ENCODE measurements around the gene RESF1.
A peak's percentile ranks its signal among the peaks of the same experiment; 100 is the strongest.

The RESF1 gene

GRCh38 chr12:31989571-31990362, 30.6 kb downstream of the RESF1 start:
- H3K4me3 ChIP-seq (ENCODE audit: low read depth, low read length) = no peak overlapping the region
- TF ChIP-seq CTCF (IDR thresholded peaks at IDR 0.05; ENCODE audit: insufficient read depth, low read length, missing control alignments) = no peak
- ChIA-PET POLR2A (no interaction called here), CTCF (interaction anchor here (0.8 kb wide), 1 partner anchor 337 kb away, joined by 3 read pairs; no protein-coding TSS in a partner anchor)
- no peak for DNase-seq (ENCODE audit: low read depth, low spot score)

GRCh38 chr12:31991146-31991545, 31.9 kb downstream of the RESF1 start:
- no peak overlapping the region for H3K4me3 ChIP-seq (ENCODE audit: low read depth, low read length)
- CTCF ChIA-PET = no interaction called here
- POLR2A ChIA-PET = no interaction called here
- no peak for DNase-seq (ENCODE audit: low read depth, low spot score)
- no peak for TF ChIP-seq CTCF (IDR thresholded peaks at IDR 0.05; ENCODE audit: insufficient read depth, low read length, missing control alignments)

- H3K4me3 ChIP-seq (ENCODE audit: low read depth, low read length) = no peak overlapping the region
- ChIA-PET CTCF (interaction anchor here (0.9 kb wide), 1 partner anchor 310 kb away, joined by 3 read pairs; no protein-coding TSS in a partner anchor), POLR2A (no interaction called here)
- no peak for TF ChIP-seq CTCF (IDR thresholded peaks at IDR 0.05; ENCODE audit: insufficient read depth, low read length, missing control alignments)
- DNase-seq (ENCODE audit: low read depth, low spot score) = no peak
These were observed 32.6 kb downstream of the RESF1 start for GRCh38 chr12:31991815-31992214.

GRCh38 chr12:31999692-32000091, 40.5 kb downstream of the RESF1 start:
- no peak for TF ChIP-seq CTCF (IDR thresholded peaks at IDR 0.05; ENCODE audit: insufficient read depth, low read length, missing control alignments)
- ChIA-PET CTCF (no interaction called here), POLR2A (no interaction called here)

GRCh38 chr12:32000373-32001005, 41.3 kb downstream of the RESF1 start:
- ChIA-PET CTCF (no interaction called here), POLR2A (no interaction called here)
- DNase-seq (ENCODE audit: low read depth, low spot score) = no peak
- no peak for TF ChIP-seq CTCF (IDR thresholded peaks at IDR 0.05; ENCODE audit: insufficient read depth, low read length, missing control alignments)
- no peak overlapping the region for H3K4me3 ChIP-seq (ENCODE audit: low read depth, low read length)

More at GRCh38 chr12:31999692-32000091, 40.5 kb downstream of the RESF1 start:
- DNase-seq (ENCODE audit: low read depth, low spot score) = no peak
- H3K4me3 ChIP-seq (ENCODE audit: low read depth, low read length) = no peak overlapping the region

- ChIA-PET POLR2A (no interaction called here), CTCF (no interaction called here)
- DNase-seq (ENCODE audit: low read depth, low spot score) = peak; percentile 9
- H3K4me3 ChIP-seq (ENCODE audit: low read depth, low read length) = no peak overlapping the region
- TF ChIP-seq CTCF (IDR thresholded peaks at IDR 0.05; ENCODE audit: insufficient read depth, low read length, missing control alignments) = no peak
These were observed 43.8 kb downstream of the RESF1 start for GRCh38 chr12:32002848-32003493.
